GM12891 (cell line): ENCODE measurements around the gene ROCK2.

Experiments used
- DNase-seq: peaks from one replicate; pipeline ENCODE4 v3.0.0; 2011; ENCODE audit warnings: low spot score; ENCODE audit not compliant: insufficient read length
- FAIRE-seq: peaks from 2 replicates; lab custom pipeline; 2011; peaks lifted over from hg19 to GRCh38; lab: Jason Lieb, UNC
- PAX5 ChIP-seq: IDR thresholded peaks from 2 replicates; pipeline ENCODE4 v1.6.1; 2011; ENCODE audit warnings: low read length, moderate library complexity, mild to moderate bottlenecking; ENCODE audit not compliant: insufficient read depth, severe bottlenecking
- POLR2A ChIP-seq: IDR thresholded peaks from 2 replicates; pipeline ENCODE4 v1.6.1; 2011; ENCODE audit warnings: low read depth, low read length, control low read depth
- POLR2AphosphoS5 ChIP-seq: IDR thresholded peaks from 2 replicates; pipeline ENCODE4 v1.6.1; 2011; ENCODE audit warnings: low read depth, low read length, control low read depth
- POU2F2 ChIP-seq: IDR thresholded peaks from 2 replicates; pipeline ENCODE4 v1.6.1; 2011; ENCODE audit warnings: low read depth, mild to moderate bottlenecking, control low read depth, low read length, moderate library complexity
- SPI1 ChIP-seq: IDR thresholded peaks from 2 replicates; pipeline ENCODE4 v1.6.1; 2011; ENCODE audit warnings: low read depth, low read length, control low read depth
- TAF1 ChIP-seq: IDR thresholded peaks from 2 replicates; pipeline ENCODE4 v1.6.1; 2011; ENCODE audit warnings: low read depth, low read length, control low read depth

The ROCK2 gene

DNA sequence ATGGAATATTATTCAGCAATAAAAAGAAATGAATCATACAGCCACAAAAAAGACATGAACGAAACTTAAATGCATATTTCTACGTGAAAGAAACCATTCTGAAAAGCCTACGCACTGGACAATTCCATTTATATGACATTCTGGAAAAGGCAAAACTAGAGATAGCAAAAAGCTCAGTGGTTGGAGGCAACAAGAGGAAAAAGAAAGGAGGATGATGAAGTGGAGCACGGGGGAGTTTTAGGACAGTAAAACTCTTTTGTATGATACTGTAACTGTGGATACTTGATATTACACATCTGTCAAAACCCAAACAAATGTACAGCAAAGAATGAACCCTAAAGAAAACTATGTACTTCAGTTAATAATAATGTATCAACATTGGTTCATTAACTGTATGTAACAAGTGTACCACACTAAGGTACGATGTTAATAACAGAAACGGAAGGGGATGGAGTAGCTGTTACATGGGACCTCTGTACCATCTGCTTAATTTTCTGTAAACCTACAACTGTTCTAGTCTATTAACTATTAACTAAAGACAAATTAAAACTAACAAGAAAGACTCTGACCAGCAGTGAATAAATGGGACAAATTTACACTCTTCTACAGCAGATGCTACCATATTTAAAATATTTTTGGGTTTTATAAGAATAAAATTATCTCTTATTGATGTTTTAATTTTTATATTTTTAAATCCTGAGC is 31.5 kb downstream of the ROCK2 start:
- TF ChIP-seq SPI1 (no peak), PAX5 (no peak), TAF1 (no peak), POU2F2 (no peak), POLR2A (no peak), POLR2AphosphoS5 (no peak)
- no peak for DNase-seq
- FAIRE-seq, result no peak

DNA sequence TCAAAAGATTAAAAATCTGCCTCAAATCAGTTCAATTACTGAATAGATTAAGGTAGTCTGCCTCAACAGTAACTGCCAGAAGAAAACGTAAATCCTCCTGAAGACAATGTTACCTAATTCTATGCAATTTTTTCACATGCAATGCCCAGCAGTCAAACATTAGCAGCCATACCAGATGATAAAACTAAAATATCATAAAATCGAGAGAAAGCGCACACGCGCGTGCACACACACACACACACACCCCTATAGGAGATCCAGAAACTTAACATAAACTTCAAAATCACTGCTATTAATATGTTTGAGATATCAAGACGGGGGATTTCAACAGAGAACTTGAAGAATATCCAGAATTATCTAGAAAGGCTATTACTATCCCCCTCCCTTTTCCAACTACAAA is 32.9 kb downstream of the ROCK2 start:
- TF ChIP-seq POU2F2 (no peak), POLR2AphosphoS5 (no peak), TAF1 (no peak), SPI1 (no peak), PAX5 (no peak), POLR2A (no peak)
- FAIRE-seq, result no peak
- no peak for DNase-seq

DNA sequence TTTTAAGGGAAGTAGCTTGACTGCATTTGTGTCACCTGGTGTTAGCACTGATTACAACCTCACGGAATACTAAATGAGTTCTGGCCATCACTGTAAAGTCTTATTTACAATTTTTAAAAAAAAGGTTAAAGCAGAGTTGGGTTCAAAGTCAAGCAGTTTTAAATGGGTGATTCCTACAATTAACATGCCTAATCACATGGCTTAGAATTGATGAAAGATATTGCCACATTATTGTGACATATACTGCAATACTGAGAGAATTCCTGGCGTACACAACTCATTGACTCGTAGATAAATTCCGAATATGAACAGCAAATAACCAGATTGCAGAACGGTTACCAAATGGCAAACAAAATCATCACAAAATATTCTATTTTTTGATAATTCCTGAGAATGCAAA is 34.2 kb downstream of the ROCK2 start:
- no peak for DNase-seq
- TF ChIP-seq POU2F2 (no peak), SPI1 (no peak), PAX5 (no peak), POLR2A (no peak)
- FAIRE-seq, result no peak

DNA sequence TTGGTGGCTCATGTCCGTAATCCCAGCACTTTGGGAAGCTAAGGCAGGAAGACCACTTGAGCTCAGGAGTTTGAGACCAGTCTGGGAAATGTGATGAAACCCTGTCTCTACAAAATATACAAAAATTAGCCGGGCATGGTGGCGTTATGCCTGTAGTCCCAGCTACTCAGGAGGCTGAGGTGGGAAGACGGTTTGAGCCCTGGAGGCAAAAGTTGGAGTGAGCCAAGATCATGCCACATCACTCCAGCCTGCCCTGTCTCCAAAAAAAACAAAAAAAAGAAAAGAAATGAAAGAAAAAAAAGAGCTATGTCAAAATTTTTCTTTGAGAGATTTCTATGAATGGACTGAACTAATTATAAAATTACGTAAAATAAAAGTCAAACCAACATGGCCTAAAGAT is 34.7 kb downstream of the ROCK2 start:
- no peak for DNase-seq
- no peak for FAIRE-seq
- no peak for TF ChIP-seq POLR2A
- no peak for TF ChIP-seq POLR2AphosphoS5
- no peak for TF ChIP-seq PAX5
- no peak for TF ChIP-seq TAF1
- TF ChIP-seq SPI1, result no peak
- no peak for TF ChIP-seq POU2F2

DNA sequence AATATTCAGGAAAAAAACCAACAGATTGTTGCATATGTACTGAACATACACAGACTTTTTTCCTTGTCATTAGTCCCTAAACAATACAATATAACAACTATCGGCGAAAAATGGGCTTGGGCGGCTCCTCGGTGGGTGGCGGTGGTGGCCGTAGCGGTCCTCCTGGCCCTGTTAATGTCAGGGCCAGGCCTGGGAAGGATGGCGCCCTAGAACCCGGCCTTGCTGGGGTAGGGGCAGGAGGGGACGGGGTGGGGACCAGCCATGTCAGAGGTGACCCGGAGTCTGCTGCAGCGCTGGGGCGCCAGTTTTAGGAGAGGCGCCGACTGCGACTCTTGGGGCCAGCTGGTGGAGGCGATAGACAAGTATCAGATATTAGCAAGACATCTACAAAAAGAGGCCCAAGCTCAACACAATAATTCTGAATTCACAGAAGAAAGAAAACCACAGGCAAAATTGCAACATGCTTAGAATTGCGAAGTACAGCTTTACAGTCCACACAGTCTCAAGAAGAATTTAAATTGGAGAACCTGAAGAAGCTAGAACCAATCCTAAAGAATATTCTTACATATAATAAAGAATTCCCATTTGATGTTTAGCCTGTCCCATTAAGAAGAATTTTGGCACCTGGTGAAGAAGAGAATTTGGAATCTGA is 36.5 kb downstream of the ROCK2 start:
- TF ChIP-seq POU2F2 (no peak), TAF1 (no peak), PAX5 (no peak), POLR2AphosphoS5 (no peak), SPI1 (no peak), POLR2A (no peak)
- DNase-seq, result no peak
- no peak for FAIRE-seq

DNA sequence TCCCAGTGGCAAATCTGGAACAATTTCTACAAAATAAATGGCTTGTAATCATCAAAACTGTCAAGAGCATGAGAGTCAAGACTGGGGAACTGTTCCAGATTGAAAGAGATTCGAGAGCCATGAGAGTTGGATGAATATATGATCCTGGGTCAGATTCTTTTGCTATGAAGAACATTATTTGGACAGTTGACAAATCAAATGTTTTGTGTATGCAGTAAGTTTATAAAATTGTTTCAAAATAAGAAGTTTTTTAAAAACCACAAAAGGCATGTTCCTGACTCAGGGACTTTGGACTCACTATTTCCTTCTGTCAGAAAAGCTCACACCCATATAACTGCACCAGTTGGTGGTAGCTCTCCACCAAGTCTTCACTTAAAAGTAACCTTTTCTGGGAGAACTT is 38.5 kb downstream of the ROCK2 start:
- FAIRE-seq (no peak), DNase-seq (no peak)
- no peak for TF ChIP-seq POU2F2
- no peak for TF ChIP-seq TAF1
- TF ChIP-seq POLR2A, result no peak
- TF ChIP-seq SPI1, result no peak
- no peak for TF ChIP-seq POLR2AphosphoS5
- TF ChIP-seq PAX5, result no peak

DNA sequence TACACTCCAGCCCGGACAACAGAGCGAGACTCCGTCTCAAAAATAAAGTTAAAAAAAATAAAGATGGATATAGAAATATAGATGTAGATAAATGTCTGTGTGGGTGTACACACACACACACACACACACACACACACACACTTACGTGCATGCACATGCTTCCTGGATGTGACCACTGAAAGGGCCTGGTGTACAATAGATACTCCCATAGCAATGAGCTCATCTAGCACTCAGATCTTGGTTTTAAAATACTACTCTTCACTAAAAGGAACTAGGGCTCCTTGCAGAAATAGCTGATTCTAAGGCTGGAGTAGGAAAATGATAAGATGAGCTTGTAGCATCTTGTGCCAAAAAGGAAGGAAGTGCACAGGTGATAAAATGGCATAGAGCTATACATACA is 39.1 kb downstream of the ROCK2 start:
- no peak for FAIRE-seq
- TF ChIP-seq TAF1, result no peak
- no peak for TF ChIP-seq POU2F2
- TF ChIP-seq POLR2A, result no peak
- no peak for TF ChIP-seq POLR2AphosphoS5
- no peak for TF ChIP-seq PAX5
- no peak for TF ChIP-seq SPI1
- DNase-seq, result no peak

DNA sequence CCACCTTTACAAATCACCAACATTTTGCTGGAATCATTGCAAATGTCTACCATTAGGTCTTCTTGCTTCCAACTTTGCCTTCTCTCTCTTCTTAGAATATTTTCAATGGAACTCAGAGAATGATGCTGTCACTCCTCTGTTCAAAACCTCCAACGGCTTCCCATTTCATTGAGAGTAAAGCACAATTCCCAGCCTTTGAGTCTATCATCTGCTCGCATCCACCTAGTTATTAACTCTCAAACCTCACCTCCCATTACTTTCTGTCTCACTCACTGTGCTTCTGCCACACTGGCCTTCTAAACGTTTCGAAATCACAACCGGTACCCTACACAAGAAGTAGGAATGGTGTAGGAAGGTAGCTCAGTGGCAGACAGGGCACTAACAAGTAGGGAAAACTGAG is 40.0 kb downstream of the ROCK2 start:
- DNase-seq (no peak), FAIRE-seq (no peak)
- no peak for TF ChIP-seq POLR2A
- no peak for TF ChIP-seq TAF1
- no peak for TF ChIP-seq POLR2AphosphoS5
- TF ChIP-seq POU2F2, result no peak
- TF ChIP-seq SPI1, result no peak
- no peak for TF ChIP-seq PAX5

DNA sequence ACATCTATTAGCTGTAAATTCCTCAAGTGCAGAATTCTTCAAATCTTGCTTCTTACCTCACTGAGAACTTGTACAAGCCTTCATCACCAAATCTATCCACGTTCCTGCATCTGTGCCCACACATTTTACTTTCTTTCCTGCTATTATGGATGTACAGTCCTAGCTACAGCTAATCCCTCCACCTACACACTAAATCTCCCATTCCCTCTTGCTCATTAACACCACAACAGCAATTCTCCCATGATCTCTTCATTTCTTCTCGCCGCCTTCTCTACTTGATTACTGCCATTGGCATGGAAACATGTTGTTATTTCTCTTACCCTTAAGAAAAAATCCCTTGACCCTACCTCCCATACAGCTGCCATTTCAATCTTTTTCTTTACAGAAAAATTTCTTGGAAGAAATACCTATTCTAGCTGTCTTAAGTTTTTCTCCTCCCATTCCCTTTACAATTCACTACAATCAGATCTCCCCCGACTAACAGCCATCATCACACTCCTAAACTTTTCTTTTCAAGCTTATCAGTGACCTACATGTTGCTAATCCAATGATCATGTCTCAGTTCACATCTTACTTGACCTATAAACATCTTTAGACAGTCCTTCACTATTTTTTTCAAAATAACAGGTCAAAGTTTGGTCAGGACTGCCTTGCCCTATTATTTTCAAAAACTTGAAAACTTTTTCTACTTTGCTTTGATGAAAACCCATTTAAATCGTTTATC is 41.0 kb downstream of the ROCK2 start:
- TF ChIP-seq POLR2AphosphoS5 (no peak), PAX5 (no peak), SPI1 (no peak), POLR2A (no peak), POU2F2 (no peak), TAF1 (no peak)
- DNase-seq (no peak), FAIRE-seq (no peak)
